Measurements from ENCODE around the gene PLTP.
"Not testable (repeated sequence)": the region's sequence is repeated elsewhere in the genome, so short reads cannot be mapped to it uniquely, and the experiment has no call there.

PLTP gene

GRCh38 chr20:45943613-45944012 lies 31.7 kb upstream of the PLTP start:
- Histone ChIP-seq H3K9ac (ENCODE audit: low read depth, low read length) (no peak overlapping the region), H3K27ac (ENCODE audit: low read depth, low read length) (no peak overlapping the region), H3K27me3 (ENCODE audit: insufficient read depth, low read length) (no peaks in the 10 kb centered on the region), H3K36me3 (ENCODE audit: insufficient read depth, low read length) (peaks cover 90% of the 10 kb centered on the region), H3K9me3 (ENCODE audit: insufficient read depth, low read depth, low read length) (no peaks in the 10 kb centered on the region), H3K4me3 (ENCODE audit: low read length) (no peak overlapping the region), H3K4me1 (ENCODE audit: insufficient read depth, low read length) (peaks cover 1% of the 10 kb centered on the region; the same call in 1 of the 2 replicates)
- WGBS: 93% methylated on average over 6 of the region's 6 CpGs

- peaks cover 19% of the 10 kb centered on the region for H3K4me1 ChIP-seq (ENCODE audit: insufficient read depth, low read length)
- no peak overlapping the region for H3K9ac ChIP-seq (ENCODE audit: low read depth, low read length)
- no peak overlapping the region for H3K27ac ChIP-seq (ENCODE audit: low read depth, low read length)
- H3K4me3 ChIP-seq (ENCODE audit: low read length): no peak overlapping the region
- no peaks in the 10 kb centered on the region for H3K27me3 ChIP-seq (ENCODE audit: insufficient read depth, low read length)
- WGBS: 95% methylated on average over 13 of the region's 13 CpGs
- H3K36me3 ChIP-seq (ENCODE audit: insufficient read depth, low read length): peaks cover 73% of the 10 kb centered on the region
- no peaks in the 10 kb centered on the region for H3K9me3 ChIP-seq (ENCODE audit: insufficient read depth, low read depth, low read length)
These were observed 28.5 kb upstream of the PLTP start for GRCh38 chr20:45940469-45940868.

GRCh38 chr20:45940053-45940452 lies 28.1 kb upstream of the PLTP start:
- Histone ChIP-seq H3K9me3 (ENCODE audit: insufficient read depth, low read depth, low read length) (no peaks in the 10 kb centered on the region), H3K36me3 (ENCODE audit: insufficient read depth, low read length) (peaks cover 69% of the 10 kb centered on the region), H3K27ac (ENCODE audit: low read depth, low read length) (no peak overlapping the region), H3K9ac (ENCODE audit: low read depth, low read length) (no peak overlapping the region), H3K4me1 (ENCODE audit: insufficient read depth, low read length) (peaks cover 19% of the 10 kb centered on the region), H3K27me3 (ENCODE audit: insufficient read depth, low read length) (no peaks in the 10 kb centered on the region), H3K4me3 (ENCODE audit: low read length) (no peak overlapping the region)
- WGBS: 88% methylated on average over 3 of the region's 3 CpGs

GRCh38 chr20:45938727-45939438 lies 26.9 kb upstream of the PLTP start:
- no peak overlapping the region for H3K4me3 ChIP-seq (ENCODE audit: low read length)
- H3K4me1 ChIP-seq (ENCODE audit: insufficient read depth, low read length): peaks cover 19% of the 10 kb centered on the region
- H3K9ac ChIP-seq (ENCODE audit: low read depth, low read length): no peak overlapping the region
- WGBS: 82% methylated on average over 13 of the region's 13 CpGs
- H3K9me3 ChIP-seq (ENCODE audit: insufficient read depth, low read depth, low read length): no peaks in the 10 kb centered on the region
- peak overlapping the region; percentile 74 for H3K27ac ChIP-seq (ENCODE audit: low read depth, low read length)
- peaks cover 57% of the 10 kb centered on the region for H3K36me3 ChIP-seq (ENCODE audit: insufficient read depth, low read length)
- H3K27me3 ChIP-seq (ENCODE audit: insufficient read depth, low read length): no peaks in the 10 kb centered on the region

- Histone ChIP-seq H3K36me3 (ENCODE audit: insufficient read depth, low read length) (peaks cover 46% of the 10 kb centered on the region), H3K4me3 (ENCODE audit: low read length) (no peak overlapping the region), H3K9me3 (ENCODE audit: insufficient read depth, low read depth, low read length) (no peaks in the 10 kb centered on the region), H3K27me3 (ENCODE audit: insufficient read depth, low read length) (no peaks in the 10 kb centered on the region), H3K9ac (ENCODE audit: low read depth, low read length) (peak overlapping the region; percentile 0; the same call in 1 of the 2 replicates), H3K27ac (ENCODE audit: low read depth, low read length) (peak overlapping the region; percentile 74; the same call in 1 of the 2 replicates), H3K4me1 (ENCODE audit: insufficient read depth, low read length) (peaks cover 24% of the 10 kb centered on the region)
- WGBS: 72% methylated on average over 2 of the region's 2 CpGs
These were observed 25.8 kb upstream of the PLTP start for GRCh38 chr20:45937765-45938164.

GRCh38 chr20:45935416-45936046 lies 23.6 kb upstream of the PLTP start:
- peak overlapping the region; percentile 90 for H3K9ac ChIP-seq (ENCODE audit: low read depth, low read length)
- H3K9me3 ChIP-seq (ENCODE audit: insufficient read depth, low read depth, low read length): no peaks in the 10 kb centered on the region
- peaks cover 30% of the 10 kb centered on the region for H3K36me3 ChIP-seq (ENCODE audit: insufficient read depth, low read length)
- H3K27me3 ChIP-seq (ENCODE audit: insufficient read depth, low read length): no peaks in the 10 kb centered on the region
- WGBS: 27% methylated on average over 21 of the region's 21 CpGs
- H3K27ac ChIP-seq (ENCODE audit: low read depth, low read length): peak overlapping the region; percentile 65
- peak overlapping the region; percentile 100 for H3K4me3 ChIP-seq (ENCODE audit: low read length)
- H3K4me1 ChIP-seq (ENCODE audit: insufficient read depth, low read length): peaks cover 24% of the 10 kb centered on the region

GRCh38 chr20:45934586-45935415 lies 22.8 kb upstream of the PLTP start, which contains the start of gene PCIF1:
Gene PCIF1, plus strand, starts transcription at chr20:45934683. Its CDS starts 4,317 bp downstream, at chr20:45939000.
- no peaks in the 10 kb centered on the region for H3K27me3 ChIP-seq (ENCODE audit: insufficient read depth, low read length)
- H3K4me3 ChIP-seq (ENCODE audit: low read length): peak within 1 kb of the TSS; percentile 100
- WGBS: under 1% methylated on average over 102 of the region's 102 CpGs
- peak within 1 kb of the TSS; percentile 100 for H3K9ac ChIP-seq (ENCODE audit: low read depth, low read length)
- peaks cover 24% of the 10 kb centered on the region for H3K4me1 ChIP-seq (ENCODE audit: insufficient read depth, low read length)
- peak within 1 kb of the TSS; percentile 99 for H3K27ac ChIP-seq (ENCODE audit: low read depth, low read length)
- H3K9me3 ChIP-seq (ENCODE audit: insufficient read depth, low read depth, low read length): no peaks in the 10 kb centered on the region
- peaks cover 23% of the 10 kb centered on the region for H3K36me3 ChIP-seq (ENCODE audit: insufficient read depth, low read length)

- Histone ChIP-seq H3K36me3 (ENCODE audit: insufficient read depth, low read length) (peaks cover 16% of the 10 kb centered on the region), H3K9me3 (ENCODE audit: insufficient read depth, low read depth, low read length) (no peaks in the 10 kb centered on the region)
- under 1% methylated on average over 34 of the region's 34 CpGs for WGBS
These were observed 22.2 kb upstream of the PLTP start for GRCh38 chr20:45934046-45934585.

GRCh38 chr20:45933266-45934045 lies 21.5 kb upstream of the PLTP start:
- peaks cover 11% of the 10 kb centered on the region for H3K36me3 ChIP-seq (ENCODE audit: insufficient read depth, low read length)
- peak overlapping the region; percentile 99 for H3K27ac ChIP-seq (ENCODE audit: low read depth, low read length)
- 30% methylated on average over 22 of the region's 22 CpGs for WGBS
- peaks cover 21% of the 10 kb centered on the region for H3K4me1 ChIP-seq (ENCODE audit: insufficient read depth, low read length)
- peak overlapping the region; percentile 100 for H3K4me3 ChIP-seq (ENCODE audit: low read length)
- H3K9ac ChIP-seq (ENCODE audit: low read depth, low read length): peak overlapping the region; percentile 100
- H3K9me3 ChIP-seq (ENCODE audit: insufficient read depth, low read depth, low read length): no peaks in the 10 kb centered on the region
- no peaks in the 10 kb centered on the region for H3K27me3 ChIP-seq (ENCODE audit: insufficient read depth, low read length)

More at GRCh38 chr20:45934046-45934585, 22.2 kb upstream of the PLTP start:
- Histone ChIP-seq H3K27me3 (ENCODE audit: insufficient read depth, low read length) (no peaks in the 10 kb centered on the region), H3K4me1 (ENCODE audit: insufficient read depth, low read length) (peaks cover 24% of the 10 kb centered on the region), H3K4me3 (ENCODE audit: low read length) (peak overlapping the region; percentile 100), H3K9ac (ENCODE audit: low read depth, low read length) (peak overlapping the region; percentile 100), H3K27ac (ENCODE audit: low read depth, low read length) (peak overlapping the region; percentile 99)

- not testable (repeated sequence) for H3K4me1 ChIP-seq (ENCODE audit: insufficient read depth, low read length); H3K4me3 ChIP-seq (ENCODE audit: low read length); H3K27me3 ChIP-seq (ENCODE audit: insufficient read depth, low read length); H3K36me3 ChIP-seq (ENCODE audit: insufficient read depth, low read length); H3K9me3 ChIP-seq (ENCODE audit: insufficient read depth, low read depth, low read length); H3K9ac ChIP-seq (ENCODE audit: low read depth, low read length); H3K27ac ChIP-seq (ENCODE audit: low read depth, low read length)
- 94% methylated on average over 17 of the region's 17 CpGs for WGBS
These were observed 19.7 kb upstream of the PLTP start for GRCh38 chr20:45931680-45932079.
